ENCODE data around the gene ME3.
"Not testable (repeated sequence)": the region's sequence is repeated elsewhere in the genome, so short reads cannot be mapped to it uniquely, and the experiment has no call there.

The ME3 gene

GRCh38 chr11:86663761-86664160, 8.7 kb downstream of the ME3 start:
- DNase-seq (ENCODE audit: low read depth), result no peak

- no peak for DNase-seq (ENCODE audit: low read depth)
Observed at GRCh38 chr11:86663291-86663690, 9.1 kb downstream of the ME3 start.

- no peak for DNase-seq (ENCODE audit: low read depth)
Observed at GRCh38 chr11:86660736-86661135, 11.7 kb downstream of the ME3 start.

DNA sequence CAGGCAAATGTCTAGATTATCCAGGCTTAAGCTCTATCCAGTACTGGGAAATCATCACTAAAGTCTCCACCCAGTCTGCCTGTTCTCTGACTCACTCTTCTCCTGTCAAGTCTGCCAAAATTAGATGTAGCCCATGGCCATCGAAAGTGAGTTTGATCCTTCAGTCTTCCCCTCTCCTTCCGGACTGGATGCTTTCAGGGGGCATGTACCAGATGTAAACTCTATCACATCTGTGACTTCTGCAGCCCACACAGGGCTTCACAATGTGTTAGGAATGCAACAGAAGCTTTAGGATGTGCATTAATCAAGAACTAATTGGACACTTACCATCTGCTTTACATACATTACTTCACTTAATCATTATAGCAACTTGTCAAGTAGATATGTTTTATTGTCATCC, 12.3 kb downstream of the ME3 start:
- DNase-seq (ENCODE audit: low read depth), result peak; percentile 84

DNA sequence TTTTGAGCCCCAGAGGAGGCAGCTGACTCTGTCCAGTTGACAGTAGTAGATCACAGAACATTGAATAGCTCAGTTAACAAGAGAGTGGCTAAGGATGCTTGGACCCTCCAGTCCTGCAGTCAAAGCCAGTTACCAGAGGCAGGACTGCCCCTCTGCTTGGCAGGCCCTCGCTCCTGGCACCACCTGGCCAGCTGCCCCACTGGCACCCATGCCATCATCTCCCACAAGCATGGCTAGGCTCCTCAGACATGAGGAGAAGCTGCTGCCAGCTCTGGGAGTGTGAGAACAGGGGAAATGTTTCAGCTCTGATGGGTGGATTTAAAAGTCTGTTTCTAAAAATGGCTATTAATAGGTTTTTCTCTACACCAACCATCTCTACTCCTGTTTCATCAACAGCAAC, 13.9 kb downstream of the ME3 start:
- DNase-seq (ENCODE audit: low read depth), result peak; percentile 30

- not testable (repeated sequence) for DNase-seq (ENCODE audit: low read depth)
Observed at GRCh38 chr11:86645212-86645611, 27.2 kb downstream of the ME3 start.

DNA sequence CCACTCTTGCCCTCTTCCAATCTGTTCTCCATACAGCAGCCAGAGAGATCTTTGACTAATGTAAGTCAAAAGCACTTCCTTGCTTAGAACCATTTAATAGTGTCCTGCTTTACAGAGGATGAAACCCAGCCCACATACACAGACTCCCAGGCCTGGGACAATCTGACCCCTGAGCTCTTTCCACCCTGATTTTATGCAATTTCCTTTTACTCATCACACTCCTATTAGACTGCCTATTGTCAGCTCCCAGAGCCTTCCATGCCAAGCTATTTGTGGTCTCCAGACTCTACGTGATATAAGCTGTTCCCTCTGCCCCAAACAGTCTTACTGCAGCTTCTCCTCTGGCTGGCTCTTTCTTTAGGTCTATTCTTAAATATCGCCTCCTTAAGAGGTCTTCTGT, 28.1 kb downstream of the ME3 start:
- peak; percentile 94 for DNase-seq (ENCODE audit: low read depth)

GRCh38 chr11:86641537-86642261, 30.7 kb downstream of the ME3 start:
- no peak for DNase-seq (ENCODE audit: low read depth)

DNA sequence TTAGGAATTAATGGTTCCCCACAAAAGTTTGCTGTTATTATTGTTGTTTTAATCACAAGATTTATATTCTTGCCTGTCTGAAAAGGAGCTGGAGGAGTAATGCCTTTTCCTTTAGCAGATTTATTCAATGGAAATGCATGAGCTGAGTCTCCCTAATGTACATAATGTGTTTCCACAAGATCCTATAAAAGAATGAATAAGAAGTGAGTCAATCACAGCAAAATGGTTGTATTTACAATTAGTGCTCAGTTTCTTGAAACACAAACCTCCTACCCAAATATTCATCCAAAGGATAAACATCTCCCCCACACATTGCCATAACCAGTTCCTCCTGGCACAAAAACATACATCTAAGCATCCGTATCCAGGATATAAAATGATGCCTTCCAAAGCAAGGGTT, 33.3 kb downstream of the ME3 start:
- peak; percentile 73 for DNase-seq (ENCODE audit: low read depth)

DNA sequence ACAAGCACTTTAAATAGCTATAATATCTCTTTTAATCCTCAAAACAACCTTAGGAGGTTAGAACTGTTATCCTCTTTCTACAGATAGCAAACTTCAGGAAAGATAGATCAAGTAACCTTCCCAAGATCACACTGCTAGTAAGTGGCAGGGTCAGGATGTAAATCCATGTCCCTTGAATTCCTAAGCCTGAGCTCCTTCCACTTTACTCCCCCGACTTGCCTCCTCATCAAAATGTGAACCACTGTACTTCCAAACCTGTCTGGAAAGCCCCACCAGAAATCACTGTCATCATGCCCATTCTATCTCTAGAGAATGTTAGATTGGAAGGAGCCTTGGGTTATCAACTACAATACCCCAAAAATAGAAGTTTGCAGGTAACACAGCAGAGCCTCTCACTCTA, 33.7 kb downstream of the ME3 start:
- DNase-seq (ENCODE audit: low read depth), result no peak

- DNase-seq (ENCODE audit: low read depth), result peak; percentile 48
Observed at GRCh38 chr11:86637988-86638387, 34.4 kb downstream of the ME3 start.

DNA sequence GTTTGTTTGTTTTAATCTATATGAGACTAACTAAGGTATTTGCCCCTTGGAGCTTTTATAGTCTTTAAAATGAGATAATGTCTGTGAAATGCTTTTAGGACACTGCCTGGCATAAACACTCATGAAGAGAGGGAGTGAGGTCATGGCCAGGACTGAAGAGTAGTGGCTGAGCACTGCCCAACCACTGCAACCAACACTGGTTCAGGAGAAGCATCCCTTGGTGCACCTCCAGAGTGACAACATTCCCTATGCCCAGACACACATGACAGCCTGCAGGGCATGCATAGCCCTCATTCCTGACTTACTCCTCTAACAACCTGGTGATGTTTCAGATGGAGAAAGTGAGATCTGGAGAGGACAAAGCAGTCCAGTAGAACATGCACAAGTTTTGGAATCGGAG, 36.1 kb downstream of the ME3 start:
- peak; percentile 88 for DNase-seq (ENCODE audit: low read depth)

DNA sequence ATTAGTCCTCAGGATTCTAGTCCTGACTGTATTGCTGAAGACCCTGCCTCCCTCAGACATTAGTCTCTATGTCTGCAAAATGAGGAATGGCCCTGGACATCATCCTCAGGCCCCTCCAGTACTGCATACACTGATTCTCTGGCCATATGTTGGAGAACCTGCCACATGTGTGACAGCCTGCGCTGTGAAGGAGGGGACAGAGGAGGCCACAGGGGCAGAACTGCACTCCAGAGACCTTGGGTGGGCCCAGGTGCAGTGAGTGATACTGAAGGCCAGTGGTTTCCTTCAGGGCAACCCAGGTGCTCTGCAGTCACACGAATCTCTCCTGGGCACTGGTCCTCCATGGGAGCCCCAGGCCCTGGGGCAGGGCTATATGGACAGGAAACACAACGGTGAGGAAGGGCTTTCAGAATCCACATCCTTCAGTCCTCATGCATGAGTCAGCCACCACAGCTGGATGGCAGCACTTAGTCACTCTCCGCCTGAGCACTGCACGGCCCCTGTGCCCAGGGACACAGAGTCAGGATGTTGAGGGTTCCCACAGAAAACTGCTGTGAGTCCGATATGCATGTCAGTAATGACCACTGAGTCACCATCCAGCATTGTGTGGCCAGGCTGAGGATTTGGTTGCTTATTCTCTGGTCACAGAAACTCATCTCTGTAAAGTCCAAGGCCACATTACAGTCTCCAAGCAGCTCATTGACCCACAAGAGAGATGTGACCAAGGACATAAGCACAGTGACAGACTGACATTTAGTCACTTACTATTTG, 39.7 kb downstream of the ME3 start:
- peak; percentile 99 for DNase-seq (ENCODE audit: low read depth)

- no peak for DNase-seq (ENCODE audit: low read depth)
Observed at GRCh38 chr11:86630229-86630981, 42.0 kb downstream of the ME3 start.

GRCh38 chr11:86629045-86629706, 43.2 kb downstream of the ME3 start:
- DNase-seq (ENCODE audit: low read depth), result peak; percentile 56

DNA sequence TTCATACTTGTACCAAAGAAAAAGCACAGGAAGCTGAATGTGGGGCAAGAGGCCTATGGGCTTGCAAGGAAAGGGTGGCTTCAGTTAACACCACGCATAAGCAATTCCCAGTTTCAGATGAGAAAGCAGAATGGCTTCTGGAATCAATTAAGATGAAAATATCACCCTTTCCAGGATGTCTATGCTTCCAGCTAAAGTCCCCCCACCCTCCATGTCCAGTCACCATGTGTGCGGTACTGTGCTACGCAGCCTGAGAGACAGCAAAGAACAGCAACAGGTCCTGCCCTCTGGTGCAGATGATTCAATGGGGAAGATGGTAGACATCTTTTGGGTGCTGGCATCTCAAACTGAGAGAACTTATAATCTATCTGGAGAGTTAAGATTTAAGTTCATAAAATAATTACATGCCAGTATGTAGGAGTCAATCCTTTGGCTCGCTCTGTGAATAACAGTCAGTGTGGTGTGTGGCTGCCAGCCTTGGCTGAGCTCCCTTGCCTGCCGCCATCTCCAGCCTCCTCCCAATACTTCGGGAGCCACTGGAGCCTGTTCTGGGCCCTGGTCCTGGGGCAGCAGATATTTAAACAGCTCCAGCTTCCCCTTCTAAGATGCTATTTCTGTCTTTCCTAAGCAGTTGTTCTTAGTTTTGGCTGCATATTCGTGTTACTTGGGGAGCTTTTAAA, 44.5 kb downstream of the ME3 start:
- DNase-seq (ENCODE audit: low read depth), result peak; percentile 32

DNA sequence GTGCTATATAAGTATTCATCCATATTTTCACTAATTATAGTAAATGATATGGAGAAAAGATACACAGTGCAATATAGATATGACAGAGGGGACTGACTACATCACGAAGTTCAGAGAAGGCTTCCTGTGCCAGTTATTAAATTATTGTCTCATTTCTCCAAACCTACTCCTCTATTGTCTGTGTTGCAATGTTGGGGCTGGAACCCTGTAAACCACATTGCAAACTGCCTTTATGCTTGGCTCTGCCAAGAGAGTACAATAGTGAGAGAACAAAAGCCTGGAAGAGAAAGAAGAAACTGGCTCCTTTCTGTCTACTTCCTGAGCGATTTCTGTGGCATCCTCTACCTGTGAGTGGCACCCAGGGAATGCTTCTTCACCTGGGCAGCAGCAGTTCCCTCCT, 46.4 kb downstream of the ME3 start:
- no peak for DNase-seq (ENCODE audit: low read depth)

DNA sequence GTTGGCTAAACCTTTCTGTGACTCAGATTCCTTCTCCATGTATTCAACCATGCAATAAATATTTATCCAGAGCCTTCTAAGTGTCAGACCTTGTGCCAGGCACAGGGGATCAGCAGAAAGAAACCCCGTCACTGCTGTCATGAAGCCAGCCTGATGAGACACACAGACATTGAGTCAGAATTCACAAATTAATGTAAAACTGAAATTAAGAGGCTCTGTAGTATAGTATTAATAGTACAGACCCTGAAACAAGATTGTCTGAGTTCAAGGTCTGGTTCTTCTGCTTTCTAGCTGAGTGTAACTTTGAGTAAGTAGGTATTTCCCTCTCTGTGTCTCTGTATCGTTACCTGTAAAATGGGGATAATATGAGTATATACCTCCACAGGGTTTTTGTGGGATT, 46.9 kb downstream of the ME3 start:
- no peak for DNase-seq (ENCODE audit: low read depth)

- DNase-seq (ENCODE audit: low read depth), result peak; percentile 69
Observed at GRCh38 chr11:86624366-86624765, 48.0 kb downstream of the ME3 start.

DNA sequence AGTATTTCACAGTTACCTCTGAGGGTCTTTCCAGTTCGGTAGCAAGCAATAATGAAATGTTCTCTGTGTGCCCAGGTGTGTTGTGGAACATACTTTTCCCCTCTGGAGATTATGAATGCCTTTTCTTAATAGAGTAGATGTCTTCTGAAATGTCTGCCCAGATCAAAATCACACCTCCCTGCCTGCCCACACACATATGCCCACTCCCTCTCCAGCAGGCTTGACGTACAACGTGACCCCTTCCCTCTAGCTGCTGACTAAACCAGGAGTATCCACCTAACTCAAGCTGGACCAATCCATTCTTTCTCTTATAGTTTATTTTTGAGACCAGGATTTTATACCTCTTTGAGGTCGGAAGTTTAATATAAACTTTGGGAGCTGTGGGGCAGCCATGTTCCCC, 48.7 kb downstream of the ME3 start:
- no peak for DNase-seq (ENCODE audit: low read depth)

GRCh38 chr11:86623041-86623621, 49.3 kb downstream of the ME3 start:
- DNase-seq (ENCODE audit: low read depth), result no peak
